ENCODE data around the gene SDK2. TPM values are rescaled to one million over a fixed set of nuclear protein-coding genes. Genes with fewer than 3 reads are reported as not detected.

Gene SDK2
- polyA plus RNA-seq, 3 donors from 2014 or later, result not detected

- Mint-ChIP-seq H3K36me3 (no peaks in the 10 kb centered on the region), H3K4me1 (no peaks in the 10 kb centered on the region), H3K4me3 (no peak overlapping the region), H3K27ac (no peak overlapping the region), H3K9me3 (no peaks in the 10 kb centered on the region), H3K27me3 (ENCODE audit: low read depth in 3 of 3) (peaks cover under 1 to 4% (median 2%) of the 10 kb centered on the region in 3 donors)
- no peak for DNase-seq
Observed at GRCh38 chr17:73492125-73492820, 152.0 kb downstream of the SDK2 start.

GRCh38 chr17:73491648-73492047 lies 152.6 kb downstream of the SDK2 start:
- Mint-ChIP-seq H3K27ac (no peak overlapping the region), H3K4me3 (no peak overlapping the region), H3K27me3 (ENCODE audit: low read depth in 3 of 3) (peaks cover 0 to 4% (median 2%) of the 10 kb centered on the region in 3 donors), H3K4me1 (no peaks in the 10 kb centered on the region), H3K9me3 (no peaks in the 10 kb centered on the region), H3K36me3 (no peaks in the 10 kb centered on the region)
- DNase-seq, result no peak

GRCh38 chr17:73490851-73491250 lies 153.4 kb downstream of the SDK2 start:
- H3K4me3 Mint-ChIP-seq, result no peak overlapping the region
- peaks cover 0 to 4% (median 2%) of the 10 kb centered on the region in 3 donors for H3K27me3 Mint-ChIP-seq (ENCODE audit: low read depth in 3 of 3)
- H3K9me3 Mint-ChIP-seq, result no peaks in the 10 kb centered on the region
- H3K36me3 Mint-ChIP-seq, result no peaks in the 10 kb centered on the region
- no peaks in the 10 kb centered on the region for H3K4me1 Mint-ChIP-seq
- no peak overlapping the region for H3K27ac Mint-ChIP-seq
- DNase-seq, result no peak

- no peaks in the 10 kb centered on the region for H3K36me3 Mint-ChIP-seq
Observed at GRCh38 chr17:73489991-73490390, 154.3 kb downstream of the SDK2 start.

DNA sequence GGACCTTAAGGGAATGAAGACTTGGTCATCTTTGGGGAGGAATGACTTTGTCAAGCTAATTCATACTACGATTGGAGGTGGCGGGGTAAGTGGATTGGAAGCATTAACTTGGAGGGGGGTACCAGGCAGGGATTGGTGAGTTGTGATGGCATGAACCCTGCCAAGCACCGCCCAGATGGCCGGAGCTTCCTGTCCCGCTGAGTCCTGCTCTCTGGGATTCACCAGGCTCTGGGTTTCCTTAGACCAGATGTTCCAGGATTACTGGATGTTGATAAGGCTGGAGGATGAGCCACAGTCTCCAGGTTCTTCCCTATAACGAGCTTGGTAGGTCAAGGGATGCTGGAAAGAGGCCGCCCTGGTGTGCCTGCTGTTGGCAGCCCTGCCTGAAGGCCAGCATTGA lies 154.9 kb downstream of the SDK2 start:
- Mint-ChIP-seq H3K9me3 (peaks cover 0 to 7% (median 0%) of the 10 kb centered on the region in 6 donors), H3K4me3 (no peak overlapping the region), H3K36me3 (no peaks in the 10 kb centered on the region), H3K27ac (no peak overlapping the region), H3K4me1 (no peaks in the 10 kb centered on the region), H3K27me3 (ENCODE audit: low read depth in 3 of 3) (peaks cover 0 to 4% (median 2%) of the 10 kb centered on the region in 3 donors)
- DNase-seq, result no peak

More at GRCh38 chr17:73489991-73490390, 154.3 kb downstream of the SDK2 start:
- no peak for DNase-seq
- Mint-ChIP-seq H3K27me3 (ENCODE audit: low read depth in 3 of 3) (peaks cover 0 to 4% (median 2%) of the 10 kb centered on the region in 3 donors), H3K4me3 (no peak overlapping the region), H3K4me1 (no peaks in the 10 kb centered on the region), H3K9me3 (peaks cover 0 to 4% (median 0%) of the 10 kb centered on the region in 6 donors), H3K27ac (no peak overlapping the region)

DNA sequence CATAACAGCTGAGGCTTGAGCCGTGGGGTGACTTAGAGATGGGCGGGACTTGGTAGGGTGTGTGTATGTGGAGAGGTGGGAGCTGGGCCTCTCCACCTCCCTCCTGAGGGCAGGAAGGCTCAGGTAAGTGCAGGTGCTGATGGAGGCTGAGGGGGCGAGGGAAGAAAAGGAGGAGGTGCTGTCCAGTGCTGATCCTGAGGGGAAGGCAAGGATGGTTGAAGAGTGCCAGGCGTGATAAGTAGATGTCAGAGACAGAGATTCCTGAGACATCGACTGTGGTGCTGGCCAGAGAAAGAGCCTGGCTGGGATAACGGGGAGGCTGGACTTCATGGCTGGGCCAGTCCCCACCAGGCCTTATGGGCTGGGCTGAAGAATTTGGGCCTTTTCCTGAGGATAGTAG lies 159.1 kb downstream of the SDK2 start:
- H3K36me3 Mint-ChIP-seq, result no peaks in the 10 kb centered on the region

DNA sequence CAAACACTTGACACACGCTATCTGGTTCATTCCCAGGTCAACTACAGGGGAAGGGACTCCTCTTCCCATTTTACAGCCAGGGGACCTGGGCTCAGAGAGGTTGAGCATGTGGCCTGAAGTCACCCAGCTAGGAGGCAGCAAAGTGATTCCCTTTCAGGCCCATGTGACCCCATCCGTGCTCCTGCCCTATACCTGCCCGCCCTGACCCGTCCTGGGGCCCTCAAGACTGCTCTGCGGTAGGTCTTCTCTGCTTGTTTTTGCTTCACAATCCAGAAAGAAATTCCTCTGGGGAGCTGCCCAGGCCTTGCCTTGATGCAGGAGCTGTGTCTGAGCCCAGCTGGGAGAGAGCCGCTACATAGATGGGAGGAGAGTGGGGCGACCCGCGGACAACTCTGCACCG lies 161.4 kb downstream of the SDK2 start:
- no peak overlapping the region for H3K4me3 Mint-ChIP-seq
- peaks cover 0 to 7% (median 0%) of the 10 kb centered on the region in 6 donors for H3K9me3 Mint-ChIP-seq
- no peaks in the 10 kb centered on the region for H3K4me1 Mint-ChIP-seq
- no peaks in the 10 kb centered on the region for H3K36me3 Mint-ChIP-seq
- no peak overlapping the region for H3K27ac Mint-ChIP-seq
- DNase-seq, result no peak
- H3K27me3 Mint-ChIP-seq (ENCODE audit: low read depth in 3 of 3), result peaks cover 0 to 14% (median 5%) of the 10 kb centered on the region in 3 donors

More for the DNA sequence above, 159.1 kb downstream of the SDK2 start:
- peaks cover 0 to 7% (median 0%) of the 10 kb centered on the region in 6 donors for H3K9me3 Mint-ChIP-seq
- peaks cover 0 to 5% (median 4%) of the 10 kb centered on the region in 3 donors for H3K27me3 Mint-ChIP-seq (ENCODE audit: low read depth in 3 of 3)
- H3K4me3 Mint-ChIP-seq, result no peak overlapping the region
- no peak for DNase-seq
- H3K4me1 Mint-ChIP-seq, result no peaks in the 10 kb centered on the region
- H3K27ac Mint-ChIP-seq, result no peak overlapping the region

- H3K4me3 Mint-ChIP-seq, result no peak overlapping the region
- no peak overlapping the region for H3K27ac Mint-ChIP-seq
- peaks cover 0 to 7% (median 0%) of the 10 kb centered on the region in 6 donors for H3K9me3 Mint-ChIP-seq
- DNase-seq, result no peak
- H3K4me1 Mint-ChIP-seq, result no peaks in the 10 kb centered on the region
- peaks cover 0 to 14% (median 5%) of the 10 kb centered on the region in 3 donors for H3K27me3 Mint-ChIP-seq (ENCODE audit: low read depth in 3 of 3)
- H3K36me3 Mint-ChIP-seq, result no peaks in the 10 kb centered on the region
Observed at GRCh38 chr17:73482251-73482716, 162.0 kb downstream of the SDK2 start.

GRCh38 chr17:73481676-73482075 lies 162.6 kb downstream of the SDK2 start:
- no peaks in the 10 kb centered on the region for H3K36me3 Mint-ChIP-seq
- no peaks in the 10 kb centered on the region for H3K4me1 Mint-ChIP-seq
- no peak for DNase-seq
- H3K27ac Mint-ChIP-seq, result no peak overlapping the region
- peaks cover 0 to 7% (median 0%) of the 10 kb centered on the region in 6 donors for H3K9me3 Mint-ChIP-seq
- peaks cover 0 to 18% (median 5%) of the 10 kb centered on the region in 3 donors for H3K27me3 Mint-ChIP-seq (ENCODE audit: low read depth in 3 of 3)
- H3K4me3 Mint-ChIP-seq, result no peak overlapping the region

- Mint-ChIP-seq H3K27me3 (ENCODE audit: low read depth in 3 of 3) (peaks cover 0 to 18% (median 6%) of the 10 kb centered on the region in 3 donors), H3K9me3 (peaks cover 0 to 7% (median 0%) of the 10 kb centered on the region in 6 donors), H3K27ac (peak overlapping the region in 1 of 6 donors; percentile 55), H3K36me3 (no peaks in the 10 kb centered on the region), H3K4me3 (no peak overlapping the region), H3K4me1 (no peaks in the 10 kb centered on the region)
- no peak for DNase-seq
Observed at GRCh38 chr17:73480740-73481139, 163.5 kb downstream of the SDK2 start.

DNA sequence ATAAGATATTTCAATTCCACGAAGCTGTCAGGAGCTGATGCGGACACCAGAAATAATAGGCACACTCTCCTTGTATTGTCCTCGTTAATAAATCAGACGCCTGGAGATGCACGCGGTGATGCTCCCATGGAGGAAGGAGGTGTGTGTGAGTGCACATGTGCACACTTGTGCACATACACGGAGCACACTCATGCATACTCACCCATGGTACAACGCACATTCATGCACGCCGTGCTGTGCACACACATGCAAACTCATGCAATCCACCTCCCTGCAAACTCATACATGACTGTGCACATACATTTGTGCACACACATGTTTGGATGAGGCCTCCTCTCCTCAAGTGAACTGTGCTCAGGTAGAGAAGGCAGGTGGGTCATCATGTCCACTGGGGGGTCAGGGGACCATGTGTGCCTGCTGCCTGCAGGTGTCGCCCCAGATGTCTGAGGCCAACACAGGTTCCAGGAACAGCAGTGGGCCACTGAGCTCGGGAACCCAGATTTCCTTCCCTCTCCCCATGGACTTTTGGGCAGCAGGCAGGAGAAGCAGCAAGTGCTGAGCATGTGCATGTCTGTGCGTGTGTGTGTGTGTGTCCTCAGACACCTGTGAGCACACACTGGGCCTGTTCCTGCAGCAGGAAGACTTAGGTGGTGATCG lies 165.3 kb downstream of the SDK2 start:
- no peak overlapping the region for H3K27ac Mint-ChIP-seq
- H3K4me1 Mint-ChIP-seq, result no peaks in the 10 kb centered on the region
- peaks cover 0 to 21% (median 10%) of the 10 kb centered on the region in 3 donors for H3K27me3 Mint-ChIP-seq (ENCODE audit: low read depth in 3 of 3)
- DNase-seq, result no peak
- no peaks in the 10 kb centered on the region for H3K9me3 Mint-ChIP-seq
- no peak overlapping the region for H3K4me3 Mint-ChIP-seq
- H3K36me3 Mint-ChIP-seq, result no peaks in the 10 kb centered on the region

DNA sequence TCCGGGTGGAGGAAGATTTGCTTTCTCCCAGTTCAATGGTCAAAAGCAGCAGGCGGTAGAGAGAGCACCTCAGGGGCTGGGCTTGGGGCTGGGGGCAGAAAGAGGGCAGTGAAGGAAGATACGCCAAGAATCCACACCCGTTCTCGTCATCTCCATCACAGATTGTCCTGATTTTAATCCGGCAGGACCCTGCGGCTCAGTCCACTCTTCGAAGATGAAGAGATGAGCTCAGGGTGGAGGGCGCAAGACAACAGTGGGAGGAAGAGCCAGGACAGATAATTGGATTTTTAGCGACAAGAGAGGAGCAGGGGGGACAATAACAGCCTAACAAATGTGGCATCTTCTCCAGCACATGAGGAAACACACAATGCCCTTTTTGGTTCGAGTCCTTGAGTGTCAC lies 165.9 kb downstream of the SDK2 start:
- H3K27ac Mint-ChIP-seq, result no peak overlapping the region
- H3K27me3 Mint-ChIP-seq (ENCODE audit: low read depth in 3 of 3), result peaks cover 3 to 21% (median 13%) of the 10 kb centered on the region in 3 donors
- DNase-seq, result no peak
- H3K4me1 Mint-ChIP-seq, result peaks cover 3 to 6% of the 10 kb centered on the region in 2 donors
- no peak overlapping the region for H3K4me3 Mint-ChIP-seq
- H3K9me3 Mint-ChIP-seq, result no peaks in the 10 kb centered on the region
- no peaks in the 10 kb centered on the region for H3K36me3 Mint-ChIP-seq

DNA sequence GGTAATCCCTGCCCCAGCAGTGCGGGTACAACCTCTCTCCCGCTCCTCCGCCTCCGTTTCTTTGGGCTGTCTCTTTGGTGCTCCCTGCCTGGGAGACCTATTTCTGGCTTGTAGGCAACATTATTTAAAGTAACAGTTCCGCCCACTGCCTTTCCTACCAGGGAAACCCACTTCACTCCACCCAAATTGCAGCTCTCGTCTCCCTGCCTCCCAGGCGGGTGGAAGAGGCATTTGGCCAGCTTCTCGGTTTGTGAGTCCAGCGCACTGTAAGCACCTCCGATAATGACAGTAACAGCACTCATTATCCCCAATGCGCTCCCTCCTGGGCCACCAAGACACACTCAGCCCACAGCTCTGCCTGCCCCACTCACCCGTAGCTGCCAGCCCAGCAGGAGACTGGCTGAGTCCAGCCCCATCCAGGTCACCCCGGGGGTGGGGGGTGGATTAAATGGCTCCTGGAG lies 167.3 kb downstream of the SDK2 start:
- H3K27me3 Mint-ChIP-seq (ENCODE audit: low read depth in 3 of 3), result peaks cover 4 to 22% (median 15%) of the 10 kb centered on the region in 3 donors
- H3K9me3 Mint-ChIP-seq, result peaks cover 0 to 2% (median 0%) of the 10 kb centered on the region in 6 donors
- H3K36me3 Mint-ChIP-seq, result peaks cover 0 to 3% (median 0%) of the 10 kb centered on the region in 3 donors
- no peak overlapping the region for H3K4me3 Mint-ChIP-seq
- H3K27ac Mint-ChIP-seq, result no peak overlapping the region
- DNase-seq, result no peak
- peaks cover 7 to 14% of the 10 kb centered on the region in 2 donors for H3K4me1 Mint-ChIP-seq

- H3K4me3 Mint-ChIP-seq, result peak overlapping the region in 1 of 5 donors; percentile 15
- peaks cover 7 to 14% of the 10 kb centered on the region in 2 donors for H3K4me1 Mint-ChIP-seq
- DNase-seq, result no peak
- peaks cover 0 to 3% (median 0%) of the 10 kb centered on the region in 3 donors for H3K36me3 Mint-ChIP-seq
- H3K27me3 Mint-ChIP-seq (ENCODE audit: low read depth in 3 of 3), result peaks cover 4 to 24% (median 11%) of the 10 kb centered on the region in 3 donors
- no peak overlapping the region for H3K27ac Mint-ChIP-seq
- H3K9me3 Mint-ChIP-seq, result peaks cover 0 to 2% (median 0%) of the 10 kb centered on the region in 6 donors
Observed at GRCh38 chr17:73474370-73474988, 169.8 kb downstream of the SDK2 start.

Measured in immature natural killer cell (primary cell).